GM12872 (cell line): ENCODE results near the gene ADGRE2.
"Not testable (repeated sequence)": the region's sequence is repeated elsewhere in the genome, so short reads cannot be mapped to it uniquely, and the experiment has no call there.

Source experiments
- TF ChIP-seq, protein P1 (sequence below): IDR thresholded peaks from 3 replicates; pipeline ENCODE4 v1.5.1; 2011; ENCODE audit warnings: low read depth, mild to moderate bottlenecking, low read length, moderate library complexity; ENCODE audit not compliant: insufficient read depth

ADGRE2 gene

DNA sequence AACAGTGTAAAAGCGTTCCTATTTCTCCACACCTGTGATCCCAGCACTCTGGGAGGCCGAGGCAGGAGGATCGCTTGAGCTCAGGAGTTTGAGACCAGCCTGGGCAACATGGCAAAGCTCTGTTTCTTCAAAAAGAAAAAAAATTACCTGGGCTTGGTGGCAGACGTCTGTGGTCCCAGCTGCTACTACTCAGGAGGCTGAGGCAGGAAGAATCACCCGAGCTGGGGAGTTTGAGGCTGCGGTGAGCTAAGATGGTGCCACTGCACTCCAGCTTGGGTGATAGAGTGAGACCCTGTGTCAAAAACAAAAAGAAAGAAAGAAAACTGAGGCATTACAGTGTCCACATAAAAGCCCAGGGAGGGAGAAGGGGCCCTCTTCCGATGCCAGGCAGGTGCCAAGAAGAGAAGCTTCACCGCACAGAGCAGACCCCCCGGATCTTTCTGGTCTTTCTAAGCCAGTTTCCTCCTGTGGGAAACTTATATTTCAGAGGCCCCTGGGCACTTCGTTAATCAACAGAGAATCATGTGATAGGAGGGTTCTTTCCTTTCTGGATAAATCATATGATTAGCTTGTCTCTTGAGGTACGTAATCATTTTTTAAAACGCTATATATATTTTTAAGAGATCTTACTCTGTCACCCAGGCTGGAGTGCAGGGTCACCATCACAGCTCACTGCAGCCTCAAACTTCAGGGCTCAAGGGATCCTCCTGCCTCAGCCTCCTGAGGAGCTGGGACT, at the start of gene ADGRE2:
Gene ADGRE2 (minus strand): TSS at position 451 of the 736 bp plus-strand sequence. CDS start 1,804 bp downstream, outside the sequence.
- TF ChIP-seq, protein P1, sequence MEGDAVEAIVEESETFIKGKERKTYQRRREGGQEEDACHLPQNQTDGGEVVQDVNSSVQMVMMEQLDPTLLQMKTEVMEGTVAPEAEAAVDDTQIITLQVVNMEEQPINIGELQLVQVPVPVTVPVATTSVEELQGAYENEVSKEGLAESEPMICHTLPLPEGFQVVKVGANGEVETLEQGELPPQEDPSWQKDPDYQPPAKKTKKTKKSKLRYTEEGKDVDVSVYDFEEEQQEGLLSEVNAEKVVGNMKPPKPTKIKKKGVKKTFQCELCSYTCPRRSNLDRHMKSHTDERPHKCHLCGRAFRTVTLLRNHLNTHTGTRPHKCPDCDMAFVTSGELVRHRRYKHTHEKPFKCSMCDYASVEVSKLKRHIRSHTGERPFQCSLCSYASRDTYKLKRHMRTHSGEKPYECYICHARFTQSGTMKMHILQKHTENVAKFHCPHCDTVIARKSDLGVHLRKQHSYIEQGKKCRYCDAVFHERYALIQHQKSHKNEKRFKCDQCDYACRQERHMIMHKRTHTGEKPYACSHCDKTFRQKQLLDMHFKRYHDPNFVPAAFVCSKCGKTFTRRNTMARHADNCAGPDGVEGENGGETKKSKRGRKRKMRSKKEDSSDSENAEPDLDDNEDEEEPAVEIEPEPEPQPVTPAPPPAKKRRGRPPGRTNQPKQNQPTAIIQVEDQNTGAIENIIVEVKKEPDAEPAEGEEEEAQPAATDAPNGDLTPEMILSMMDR, result not testable (repeated sequence)

DNA sequence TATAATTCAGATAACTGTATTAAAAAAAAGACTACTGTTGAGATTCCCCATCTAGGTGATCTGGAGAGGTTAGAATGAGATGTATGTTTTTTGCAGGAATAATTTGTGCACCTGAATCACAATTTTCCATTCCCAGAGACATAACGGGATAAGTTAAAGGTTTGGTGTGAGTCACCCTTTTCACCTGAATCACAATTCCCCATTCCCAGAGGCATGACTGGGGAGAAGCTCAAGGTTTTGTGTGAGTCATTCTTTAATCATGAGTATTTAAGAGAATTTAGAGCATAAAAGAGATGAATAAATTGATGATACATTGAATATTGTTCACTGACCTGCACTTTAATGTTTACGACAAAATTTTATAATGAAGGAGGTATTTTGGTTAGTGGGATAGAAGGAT, 47.6 kb upstream of the ADGRE2 start:
- TF ChIP-seq, protein P1, result no peak

DNA sequence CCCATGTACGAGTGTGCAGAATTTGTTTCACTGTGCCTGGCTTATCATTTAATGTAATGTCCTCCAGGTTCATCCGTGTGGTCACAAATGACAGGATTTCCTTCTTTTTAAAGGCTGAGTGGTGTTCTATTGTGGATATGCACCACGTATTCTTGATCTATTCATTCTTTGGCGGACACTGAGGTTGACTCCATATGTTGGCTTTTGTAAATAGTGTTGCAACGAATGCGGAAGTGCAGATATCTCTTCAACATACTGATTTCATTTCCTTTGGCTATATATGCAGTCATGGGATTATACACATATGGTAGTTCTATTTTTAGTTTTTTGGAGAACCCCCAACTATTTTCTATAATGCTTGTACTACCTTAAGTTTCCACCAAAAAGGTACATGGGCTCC, 43.6 kb upstream of the ADGRE2 start:
- TF ChIP-seq, protein P1, result no peak

DNA sequence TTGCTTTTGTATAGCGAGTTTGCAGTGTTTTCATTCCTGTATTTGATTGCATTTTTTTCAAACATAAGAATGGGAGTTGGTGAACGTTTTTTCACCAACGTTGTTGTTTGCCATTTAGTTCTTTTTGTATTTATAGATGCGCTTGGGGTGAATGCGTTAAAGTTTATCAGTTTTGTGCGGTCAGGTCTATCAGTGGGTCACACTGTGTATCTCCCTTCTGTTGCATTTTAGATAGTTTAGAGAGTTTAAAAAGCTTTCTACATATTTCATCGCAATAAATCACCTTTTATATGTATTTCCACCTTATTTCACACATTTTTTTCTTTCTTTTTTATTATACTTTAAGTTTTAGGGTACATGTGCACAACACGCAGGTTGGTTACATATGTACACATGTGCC, 40.2 kb upstream of the ADGRE2 start:
- TF ChIP-seq, protein P1, result no peak

DNA sequence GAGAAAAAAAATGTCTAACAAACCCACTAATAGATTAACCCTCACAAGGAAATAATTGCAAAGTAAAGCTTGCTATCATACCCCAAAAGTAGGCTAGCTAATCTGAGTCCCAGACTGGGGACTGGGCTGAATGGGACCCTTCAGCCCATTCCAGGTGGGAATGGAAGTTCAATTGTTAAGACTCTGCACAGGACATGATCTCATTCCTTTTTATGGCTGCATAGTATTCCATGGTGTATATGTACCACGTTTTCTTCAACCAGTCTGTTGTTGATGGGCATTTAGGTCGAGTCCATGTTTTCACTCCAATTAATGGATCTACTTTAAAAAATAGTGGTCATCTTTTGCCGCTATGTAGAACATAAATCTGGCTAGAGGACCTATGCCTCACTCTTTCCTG, 38.7 kb upstream of the ADGRE2 start:
- TF ChIP-seq, protein P1, result no peak

DNA sequence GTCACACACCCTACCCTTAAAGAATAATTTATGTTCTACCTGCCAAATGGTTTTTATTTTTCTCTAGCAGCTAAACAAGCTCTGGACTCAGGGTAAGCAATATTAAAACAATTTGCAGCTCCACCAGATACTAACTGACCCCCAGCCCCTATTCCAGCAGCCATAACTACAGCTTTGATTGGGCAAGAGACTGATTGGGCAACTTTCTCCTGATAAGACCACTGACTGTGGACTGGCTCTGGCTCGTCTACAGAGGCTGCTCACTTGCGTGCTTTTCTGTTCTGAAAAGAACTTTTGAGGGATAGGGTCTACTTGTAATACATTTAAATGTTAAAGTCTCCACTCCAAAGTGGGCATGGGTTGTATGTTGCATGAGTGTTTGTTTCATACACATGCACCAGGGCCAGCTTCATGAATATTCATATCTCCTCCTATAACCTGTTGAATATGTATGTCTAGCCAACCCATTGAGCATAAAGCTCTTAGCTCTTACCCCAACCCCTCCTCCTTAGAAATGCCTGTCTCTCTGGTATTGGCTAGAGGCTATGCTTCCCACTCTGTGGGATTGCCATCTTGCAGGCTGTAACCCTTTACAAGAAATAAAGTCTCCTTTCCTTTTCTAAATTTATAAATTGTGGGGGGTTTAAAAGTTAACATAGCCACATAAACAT, 36.8 kb upstream of the ADGRE2 start:
- TF ChIP-seq, protein P1, result no peak

DNA sequence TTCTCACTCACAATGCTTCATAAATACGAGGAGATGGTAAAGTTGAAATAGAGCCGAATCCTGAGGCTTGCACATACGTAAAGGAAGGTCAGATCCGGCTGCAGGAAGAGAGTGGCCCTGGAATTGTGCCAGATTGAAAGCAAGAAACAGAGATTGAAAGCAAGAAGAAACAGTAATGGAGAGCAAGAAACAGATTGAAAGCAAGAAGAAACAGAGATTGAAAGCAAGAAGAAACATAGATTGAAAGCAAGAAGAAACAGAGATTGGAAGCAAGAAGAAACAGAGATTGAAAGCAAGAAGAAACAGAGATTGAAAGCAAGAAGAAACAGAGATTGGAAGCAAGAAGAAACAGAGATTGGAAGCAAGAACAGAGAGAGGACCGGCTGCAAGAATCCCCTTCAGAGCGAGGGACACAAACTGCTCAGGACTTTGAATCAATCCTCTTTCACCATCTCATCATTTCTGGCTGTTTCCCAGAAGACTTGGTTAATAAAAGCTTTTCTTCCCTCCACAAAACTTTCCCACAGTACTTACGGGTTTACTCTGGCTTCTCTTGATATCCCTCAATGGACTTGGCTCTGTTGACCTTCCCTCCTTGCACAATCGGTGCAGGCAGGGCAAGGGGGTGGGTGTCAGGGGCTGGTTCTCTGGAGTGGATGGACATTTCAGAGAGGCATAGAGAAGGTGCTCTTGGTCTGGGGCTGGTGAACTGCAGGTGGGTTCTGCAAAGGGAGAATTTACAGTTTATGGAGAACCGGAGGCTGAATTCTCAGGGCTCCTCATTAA, 31.1 kb upstream of the ADGRE2 start:
- TF ChIP-seq, protein P1, result no peak
